Peyer's patch (tissue), 4 donors: ENCODE data around the gene MXRA5.

Experiments used
- POLR2A ChIP-seq, 2 donors: fragments of 450-650 bp; IDR thresholded peaks; one replicate each; pipeline ENCODE4 v1.5.1; 2017; ENCODE audit warnings: antibody characterized with exemption in 2 of 2, mild to moderate bottlenecking in 2 of 2, moderate library complexity in 2 of 2
- TF ChIP-seq, protein P1 (sequence below), 6 experiments: fragments of 450-650 bp in 4 of 6; fragments of 200-600 bp in 2 of 6; sonication (generic) in 1 of 6; IDR thresholded peaks; one replicate each; pipeline ENCODE4 v1.5.1; 2017 to 2019; ENCODE audit warnings: antibody characterized with exemption in 6 of 6, mild to moderate bottlenecking in 3 of 6, moderate library complexity in 1 of 6

DNA sequence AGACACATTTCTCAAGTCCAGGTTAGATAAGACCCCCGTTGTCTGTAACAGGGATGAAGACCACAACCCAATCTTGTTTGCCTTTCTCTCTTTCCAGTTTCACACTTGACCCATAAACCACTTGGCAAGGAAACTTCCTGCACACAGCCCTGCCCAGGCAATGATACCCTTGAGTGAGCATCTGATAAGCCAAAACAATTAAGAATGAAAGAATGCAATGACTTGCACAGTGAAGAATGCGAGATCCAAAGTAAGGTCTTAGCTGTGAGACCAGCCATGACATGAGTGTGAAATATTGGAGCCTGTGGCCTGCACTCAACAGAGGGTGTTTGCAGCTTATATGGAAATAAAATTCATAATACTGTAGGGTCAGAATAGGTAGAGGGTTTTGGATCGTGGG, 37.9 kb upstream of the MXRA5 start:
- TF ChIP-seq, protein P1, sequence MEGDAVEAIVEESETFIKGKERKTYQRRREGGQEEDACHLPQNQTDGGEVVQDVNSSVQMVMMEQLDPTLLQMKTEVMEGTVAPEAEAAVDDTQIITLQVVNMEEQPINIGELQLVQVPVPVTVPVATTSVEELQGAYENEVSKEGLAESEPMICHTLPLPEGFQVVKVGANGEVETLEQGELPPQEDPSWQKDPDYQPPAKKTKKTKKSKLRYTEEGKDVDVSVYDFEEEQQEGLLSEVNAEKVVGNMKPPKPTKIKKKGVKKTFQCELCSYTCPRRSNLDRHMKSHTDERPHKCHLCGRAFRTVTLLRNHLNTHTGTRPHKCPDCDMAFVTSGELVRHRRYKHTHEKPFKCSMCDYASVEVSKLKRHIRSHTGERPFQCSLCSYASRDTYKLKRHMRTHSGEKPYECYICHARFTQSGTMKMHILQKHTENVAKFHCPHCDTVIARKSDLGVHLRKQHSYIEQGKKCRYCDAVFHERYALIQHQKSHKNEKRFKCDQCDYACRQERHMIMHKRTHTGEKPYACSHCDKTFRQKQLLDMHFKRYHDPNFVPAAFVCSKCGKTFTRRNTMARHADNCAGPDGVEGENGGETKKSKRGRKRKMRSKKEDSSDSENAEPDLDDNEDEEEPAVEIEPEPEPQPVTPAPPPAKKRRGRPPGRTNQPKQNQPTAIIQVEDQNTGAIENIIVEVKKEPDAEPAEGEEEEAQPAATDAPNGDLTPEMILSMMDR (IDR thresholded peaks at IDR 0.05) = no peak
- no peak for TF ChIP-seq POLR2A (IDR thresholded peaks at IDR 0.05)
